WERI-Rb-1 (cell line): ENCODE measurements around the gene RFPL4AL1.
"Not testable (repeated sequence)": the region's sequence is repeated elsewhere in the genome, so short reads cannot be mapped to it uniquely, and the experiment has no call there.

ENCODE experiments used
- DNase-seq: peaks from one replicate; pipeline ENCODE4 v3.0.0-alpha.2; 2020
- H3K27ac ChIP-seq: fragments of 250-450 bp; sonication (Bioruptor Pico); 2 replicates; pipeline ENCODE4 v1.5.1; 2020; ENCODE audit warnings: mild to moderate bottlenecking, moderate library complexity
- H3K27me3 ChIP-seq: fragments of 250-450 bp; sonication (Bioruptor Pico); 2 replicates; pipeline ENCODE4 v1.5.1; 2021; ENCODE audit warnings: mild to moderate bottlenecking, low read depth, moderate library complexity; ENCODE audit not compliant: insufficient read depth, severe bottlenecking
- H3K36me3 ChIP-seq: fragments of 250-450 bp; sonication (Bioruptor Pico); 2 replicates; pipeline ENCODE4 v1.5.1; 2020; ENCODE audit warnings: mild to moderate bottlenecking, moderate library complexity
- H3K4me3 ChIP-seq: 2 replicates; pipeline ENCODE4 v1.5.1; 2011; ENCODE audit warnings: low read depth, mild to moderate bottlenecking, control low read depth, low read length
- H3K9me3 ChIP-seq: fragments of 250-450 bp; sonication (Bioruptor Pico); 2 replicates; pipeline ENCODE4 v1.5.1; 2021; ENCODE audit warnings: mild to moderate bottlenecking, moderate library complexity; ENCODE audit not compliant: severe bottlenecking
- TF ChIP-seq, protein P1 (sequence below): IDR thresholded peaks from 2 replicates; pipeline ENCODE4 v1.5.1; 2011; ENCODE audit warnings: low read depth, mild to moderate bottlenecking, control low read depth, inconsistent platforms, low read length

The RFPL4AL1 gene

DNA sequence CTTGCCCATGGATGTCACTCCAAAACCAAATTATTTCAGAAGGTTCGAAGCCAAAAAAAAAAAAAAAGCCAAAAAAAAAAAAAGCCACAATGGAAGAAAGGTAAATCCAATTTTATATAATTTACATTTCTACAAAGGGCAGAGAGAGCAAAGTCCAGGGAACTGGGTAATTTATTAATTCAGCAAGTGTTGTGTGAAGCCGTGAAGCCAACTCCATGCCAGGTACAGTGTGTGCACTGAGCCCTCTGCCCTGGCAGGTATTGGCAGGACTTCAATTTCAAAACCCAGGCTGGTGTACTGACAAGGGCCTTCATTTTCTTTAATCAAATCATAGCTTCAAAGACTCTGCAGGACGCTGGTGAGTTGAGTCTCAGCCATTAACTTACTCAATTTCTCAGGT lies 15.5 kb upstream of the RFPL4AL1 start:
- peaks cover 73% of the 10 kb centered on the region for H3K27me3 ChIP-seq

DNA sequence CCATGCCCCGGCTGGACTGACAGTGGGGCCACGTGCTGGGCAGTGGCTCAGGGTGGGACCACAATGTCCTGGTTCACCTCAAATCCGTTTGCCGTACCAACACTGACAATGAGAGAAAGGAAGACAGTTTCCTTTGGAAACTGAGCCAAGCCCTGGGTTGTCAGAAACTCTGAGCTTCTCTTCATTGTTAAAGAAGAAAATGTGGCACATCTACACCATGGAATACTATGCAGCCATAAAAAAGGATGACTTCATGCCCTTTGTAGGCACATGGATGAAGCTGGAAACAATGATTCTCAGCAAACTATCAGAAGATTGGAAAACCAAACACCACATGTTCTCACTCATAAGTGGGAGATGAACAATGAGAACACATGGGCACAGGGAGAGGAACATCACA lies 12.1 kb upstream of the RFPL4AL1 start:
- not testable (repeated sequence) for DNase-seq, H3K36me3 ChIP-seq, H3K27ac ChIP-seq, H3K4me3 ChIP-seq, H3K9me3 ChIP-seq
- peaks cover 51% of the 10 kb centered on the region for H3K27me3 ChIP-seq

More for the DNA sequence above, 15.5 kb upstream of the RFPL4AL1 start:
- H3K4me3 ChIP-seq, result no peak overlapping the region
- H3K9me3 ChIP-seq, result no peaks in the 10 kb centered on the region
- DNase-seq, result no peak
- TF ChIP-seq, protein P1, sequence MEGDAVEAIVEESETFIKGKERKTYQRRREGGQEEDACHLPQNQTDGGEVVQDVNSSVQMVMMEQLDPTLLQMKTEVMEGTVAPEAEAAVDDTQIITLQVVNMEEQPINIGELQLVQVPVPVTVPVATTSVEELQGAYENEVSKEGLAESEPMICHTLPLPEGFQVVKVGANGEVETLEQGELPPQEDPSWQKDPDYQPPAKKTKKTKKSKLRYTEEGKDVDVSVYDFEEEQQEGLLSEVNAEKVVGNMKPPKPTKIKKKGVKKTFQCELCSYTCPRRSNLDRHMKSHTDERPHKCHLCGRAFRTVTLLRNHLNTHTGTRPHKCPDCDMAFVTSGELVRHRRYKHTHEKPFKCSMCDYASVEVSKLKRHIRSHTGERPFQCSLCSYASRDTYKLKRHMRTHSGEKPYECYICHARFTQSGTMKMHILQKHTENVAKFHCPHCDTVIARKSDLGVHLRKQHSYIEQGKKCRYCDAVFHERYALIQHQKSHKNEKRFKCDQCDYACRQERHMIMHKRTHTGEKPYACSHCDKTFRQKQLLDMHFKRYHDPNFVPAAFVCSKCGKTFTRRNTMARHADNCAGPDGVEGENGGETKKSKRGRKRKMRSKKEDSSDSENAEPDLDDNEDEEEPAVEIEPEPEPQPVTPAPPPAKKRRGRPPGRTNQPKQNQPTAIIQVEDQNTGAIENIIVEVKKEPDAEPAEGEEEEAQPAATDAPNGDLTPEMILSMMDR, result no peak
- no peak overlapping the region for H3K27ac ChIP-seq
- H3K36me3 ChIP-seq, result no peaks in the 10 kb centered on the region

DNA sequence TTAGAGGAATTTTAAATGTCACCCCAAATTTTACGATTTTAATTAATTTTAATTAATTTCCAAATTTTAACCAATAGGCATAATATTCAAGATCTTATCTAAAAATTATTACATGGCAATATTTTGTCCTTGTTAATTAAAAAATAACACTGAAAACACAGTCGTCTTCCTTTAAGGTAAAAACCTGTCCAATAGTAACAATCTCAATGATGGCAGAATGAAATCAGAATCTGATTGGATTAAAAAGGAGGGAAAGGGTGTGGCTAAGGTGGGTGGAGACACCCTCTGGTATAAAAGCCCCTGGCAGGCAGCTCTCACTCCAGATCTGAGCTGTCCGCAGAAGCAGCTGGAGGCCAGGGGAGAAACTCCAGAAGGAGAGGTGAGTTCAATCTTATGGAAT lies 10.1 kb upstream of the RFPL4AL1 start, which contains the start of gene RFPL4A:
RFPL4A (plus strand) TSS at position 301 of the 400 bp plus-strand sequence. CDS start 2,704 bp downstream, outside the sequence.
- not testable (repeated sequence) for H3K27ac ChIP-seq, H3K9me3 ChIP-seq, DNase-seq, H3K4me3 ChIP-seq, H3K36me3 ChIP-seq
- peaks cover 34% of the 10 kb centered on the region for H3K27me3 ChIP-seq

DNA sequence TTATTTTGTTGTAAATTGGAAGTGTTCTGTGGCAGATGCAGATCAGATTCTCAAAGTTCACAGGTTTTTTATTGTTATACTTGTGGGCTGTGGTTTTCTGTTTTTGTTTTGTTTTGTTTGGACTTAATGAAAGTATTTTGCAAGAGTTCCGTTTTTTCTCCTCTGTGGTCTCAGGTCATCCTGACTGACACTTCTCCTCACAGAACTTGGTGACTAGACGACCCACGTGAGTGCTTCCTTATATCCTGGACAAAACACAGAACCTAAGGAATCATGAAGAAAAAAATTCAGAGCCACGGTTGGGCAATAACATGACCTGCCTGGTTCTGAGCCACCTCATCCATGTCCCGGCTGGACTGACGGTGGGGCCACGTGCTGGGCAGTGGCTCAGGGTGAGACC lies 2.5 kb upstream of the RFPL4AL1 start:
- Histone ChIP-seq H3K27me3 (peaks cover 22% of the 10 kb centered on the region), H3K27ac (no peak overlapping the region)
- DNase-seq, result no peak

DNA sequence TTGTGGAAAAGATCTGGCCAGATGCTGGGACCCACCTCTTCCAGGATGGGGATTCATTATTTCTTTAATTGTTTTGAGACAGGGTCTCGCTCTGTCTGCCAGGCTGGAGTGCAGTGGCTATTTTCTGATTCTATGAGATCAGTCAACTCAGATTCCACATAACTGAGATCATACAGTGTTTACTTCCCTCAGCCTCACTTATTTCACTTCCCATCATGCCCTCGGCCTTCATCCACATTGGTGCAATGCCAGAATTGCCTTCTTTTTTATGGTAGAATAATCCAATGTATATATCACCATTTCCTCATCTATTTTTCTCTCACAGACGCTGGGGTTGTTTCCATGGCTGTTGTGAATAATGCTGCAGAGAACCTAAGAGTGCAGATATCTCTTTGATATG lies 714 bp downstream of the RFPL4AL1 start:
- not testable (repeated sequence) for H3K27ac ChIP-seq, DNase-seq, H3K36me3 ChIP-seq, H3K4me3 ChIP-seq, H3K9me3 ChIP-seq
- peaks cover 20% of the 10 kb centered on the region for H3K27me3 ChIP-seq

More for the DNA sequence above, 2.5 kb upstream of the RFPL4AL1 start:
- Histone ChIP-seq H3K4me3 (no peak overlapping the region), H3K36me3 (no peaks in the 10 kb centered on the region), H3K9me3 (peaks cover 4% of the 10 kb centered on the region)
- TF ChIP-seq, protein P1, result no peak

DNA sequence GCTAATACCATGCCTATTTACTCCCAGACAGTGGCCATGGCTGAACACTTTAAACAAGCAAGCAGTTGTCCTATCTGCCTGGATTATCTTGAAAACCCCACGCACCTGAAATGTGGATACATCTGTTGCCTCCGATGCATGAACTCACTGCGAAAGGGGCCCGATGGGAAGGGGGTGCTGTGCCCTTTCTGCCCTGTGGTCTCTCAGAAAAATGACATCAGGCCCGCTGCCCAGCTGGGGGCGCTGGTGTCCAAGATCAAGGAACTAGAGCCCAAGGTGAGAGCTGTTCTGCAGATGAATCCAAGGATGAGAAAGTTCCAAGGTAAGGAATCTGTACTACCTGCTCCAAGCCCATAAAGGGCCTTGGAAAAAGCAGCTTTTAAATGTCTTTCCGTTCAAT lies 8.6 kb downstream of the RFPL4AL1 start:
- Histone ChIP-seq H3K4me3 (no peak overlapping the region), H3K27me3 (peaks cover 70% of the 10 kb centered on the region), H3K9me3 (no peaks in the 10 kb centered on the region), H3K36me3 (no peaks in the 10 kb centered on the region), H3K27ac (no peak overlapping the region)
- peak; percentile 16 for DNase-seq
- TF ChIP-seq, protein P1, result peak; percentile 41

DNA sequence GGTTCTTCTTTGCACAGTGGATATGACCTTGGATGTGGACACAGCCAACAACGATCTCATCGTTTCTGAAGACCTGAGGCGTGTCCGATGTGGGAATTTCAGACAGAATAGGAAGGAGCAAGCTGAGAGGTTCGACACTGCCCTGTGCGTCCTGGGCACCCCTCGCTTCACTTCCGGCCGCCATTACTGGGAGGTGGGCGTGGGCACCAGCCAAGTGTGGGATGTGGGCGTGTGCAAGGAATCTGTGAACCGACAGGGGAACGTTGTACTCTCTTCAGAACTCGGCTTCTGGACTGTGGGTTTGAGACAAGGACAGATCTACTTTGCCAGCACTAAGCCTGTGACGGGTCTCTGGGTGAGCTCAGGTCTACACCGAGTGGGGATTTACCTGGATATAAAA lies 9.4 kb downstream of the RFPL4AL1 start:
- DNase-seq, result no peak

More for the DNA sequence above, 9.4 kb downstream of the RFPL4AL1 start:
- TF ChIP-seq, protein P1, result no peak
- H3K9me3 ChIP-seq, result no peaks in the 10 kb centered on the region
- H3K27ac ChIP-seq, result no peak overlapping the region
- peaks cover 74% of the 10 kb centered on the region for H3K27me3 ChIP-seq
- H3K4me3 ChIP-seq, result no peak overlapping the region
- H3K36me3 ChIP-seq, result no peaks in the 10 kb centered on the region
